Ishikawa (cell line): ENCODE data around the gene XPO5.

Experiments used
- CEBPB ChIP-seq: IDR thresholded peaks from 2 replicates; pipeline ENCODE4 v1.6.1; 2012
- CREB1 ChIP-seq: IDR thresholded peaks from 2 replicates; pipeline ENCODE4 v1.6.1; 2012; ENCODE audit warnings: low read depth
- EGR1 ChIP-seq: IDR thresholded peaks from 2 replicates; pipeline ENCODE4 v1.6.1; 2012
- EP300 ChIP-seq: IDR thresholded peaks from 2 replicates; pipeline ENCODE4 v1.6.1; 2012; ENCODE audit warnings: borderline replicate concordance
- FOXM1 ChIP-seq: IDR thresholded peaks from 2 replicates; pipeline ENCODE4 v1.6.1; 2012; ENCODE audit warnings: low read depth, borderline replicate concordance
- MAX ChIP-seq: IDR thresholded peaks from 2 replicates; pipeline ENCODE4 v1.6.1; 2012
- NFIC ChIP-seq: IDR thresholded peaks from 2 replicates; pipeline ENCODE4 v1.6.1; 2012
- RAD21 ChIP-seq: IDR thresholded peaks from 2 replicates; pipeline ENCODE4 v1.6.1; 2012; ENCODE audit warnings: low read depth
- REST ChIP-seq: IDR thresholded peaks from 2 replicates; pipeline ENCODE4 v1.6.1; 2012; ENCODE audit warnings: low read depth, mild to moderate bottlenecking
- TAF1 ChIP-seq: IDR thresholded peaks from 2 replicates; pipeline ENCODE4 v1.6.1; 2012; ENCODE audit warnings: low read depth, mild to moderate bottlenecking
- TCF12 ChIP-seq: IDR thresholded peaks from 2 replicates; pipeline ENCODE4 v1.6.1; 2012; ENCODE audit warnings: low read depth
- TEAD4 ChIP-seq: IDR thresholded peaks from 2 replicates; pipeline ENCODE4 v1.6.1; 2012
- USF1 ChIP-seq: IDR thresholded peaks from 2 replicates; pipeline ENCODE4 v1.6.1; 2012
- YY1 ChIP-seq: IDR thresholded peaks from 2 replicates; pipeline ENCODE4 v1.6.1; 2012; ENCODE audit warnings: low read depth
- ZBTB7A ChIP-seq: IDR thresholded peaks from 2 replicates; pipeline ENCODE4 v1.6.1; 2012; ENCODE audit warnings: low read depth

XPO5 gene

GRCh38 chr6:43532201-43532600 is 43.6 kb downstream of the XPO5 start:
- TF ChIP-seq MAX, result no peak
- TF ChIP-seq EP300, result no peak
- TF ChIP-seq YY1, result no peak
- TF ChIP-seq ZBTB7A, result no peak
- no peak for TF ChIP-seq RAD21
- TF ChIP-seq REST, result no peak
- TF ChIP-seq CREB1, result no peak
- TF ChIP-seq TCF12, result no peak
- no peak for TF ChIP-seq FOXM1
- TF ChIP-seq TAF1, result no peak
- TF ChIP-seq USF1, result no peak
- TF ChIP-seq EGR1, result no peak
- no peak for TF ChIP-seq CEBPB
- no peak for TF ChIP-seq NFIC
- TF ChIP-seq TEAD4, result no peak

GRCh38 chr6:43524483-43524961 is 51.3 kb downstream of the XPO5 start:
- no peak for TF ChIP-seq EGR1
- no peak for TF ChIP-seq CEBPB
- TF ChIP-seq YY1, result no peak
- no peak for TF ChIP-seq MAX
- no peak for TF ChIP-seq RAD21
- TF ChIP-seq CREB1, result no peak
- no peak for TF ChIP-seq TAF1
- no peak for TF ChIP-seq NFIC
- TF ChIP-seq USF1, result no peak

GRCh38 chr6:43523284-43523683 is 52.6 kb downstream of the XPO5 start:
- TF ChIP-seq RAD21, result no peak
- TF ChIP-seq TEAD4, result no peak
- no peak for TF ChIP-seq CEBPB
- TF ChIP-seq USF1, result no peak
- TF ChIP-seq YY1, result no peak
- TF ChIP-seq FOXM1, result no peak
- no peak for TF ChIP-seq NFIC
- no peak for TF ChIP-seq ZBTB7A

GRCh38 chr6:43522547-43523261 is 53.1 kb downstream of the XPO5 start:
- TF ChIP-seq EP300 (no peak), YY1 (no peak), USF1 (no peak), CREB1 (no peak), RAD21 (no peak), ZBTB7A (no peak)

- TF ChIP-seq TAF1, result no peak
- no peak for TF ChIP-seq ZBTB7A
- no peak for TF ChIP-seq EGR1
- no peak for TF ChIP-seq TCF12
- TF ChIP-seq YY1, result no peak
- no peak for TF ChIP-seq FOXM1
- TF ChIP-seq TEAD4, result no peak
- no peak for TF ChIP-seq USF1
- no peak for TF ChIP-seq REST
- no peak for TF ChIP-seq RAD21
- TF ChIP-seq EP300, result no peak
- no peak for TF ChIP-seq CREB1
- no peak for TF ChIP-seq NFIC
These were observed 54.0 kb downstream of the XPO5 start for GRCh38 chr6:43521836-43522235.
